AG08396 (cell line): ENCODE data around the gene GTPBP6.
"Not testable (repeated sequence)": the region's sequence is repeated elsewhere in the genome, so short reads cannot be mapped to it uniquely, and the experiment has no call there.

Source experiments
- DNase-seq: peaks from one replicate; pipeline ENCODE4 v3.0.0; 2012; ENCODE audit warnings: low spot score, mixed read lengths

Gene GTPBP6

GRCh38 chrX:291411-291901 lies 27.1 kb downstream of the GTPBP6 start:
- DNase-seq = no peak

GRCh38 chrX:290476-291166 lies 28.0 kb downstream of the GTPBP6 start:
- no peak for DNase-seq

DNA sequence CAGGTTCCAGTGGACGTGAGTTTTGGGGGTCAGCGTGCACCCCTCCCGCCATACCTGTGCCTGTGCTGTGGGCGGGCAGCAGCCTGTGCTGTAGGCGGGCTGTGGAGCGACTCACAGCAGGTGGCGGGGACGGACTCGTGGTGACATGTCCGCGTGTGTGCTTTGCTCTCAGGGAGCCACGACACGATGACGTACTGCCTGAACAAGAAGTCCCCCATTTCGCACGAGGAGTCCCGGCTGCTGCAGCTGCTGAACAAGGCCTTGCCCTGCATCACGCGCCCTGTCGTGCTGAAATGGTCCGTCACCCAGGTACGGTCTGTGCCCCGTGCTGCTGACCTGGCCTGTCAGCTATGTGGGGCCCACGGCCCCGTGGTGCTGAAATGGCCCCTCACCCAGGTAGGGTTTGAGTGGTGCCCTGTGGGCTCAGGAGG lies 30.0 kb downstream of the GTPBP6 start:
- DNase-seq = no peak

DNA sequence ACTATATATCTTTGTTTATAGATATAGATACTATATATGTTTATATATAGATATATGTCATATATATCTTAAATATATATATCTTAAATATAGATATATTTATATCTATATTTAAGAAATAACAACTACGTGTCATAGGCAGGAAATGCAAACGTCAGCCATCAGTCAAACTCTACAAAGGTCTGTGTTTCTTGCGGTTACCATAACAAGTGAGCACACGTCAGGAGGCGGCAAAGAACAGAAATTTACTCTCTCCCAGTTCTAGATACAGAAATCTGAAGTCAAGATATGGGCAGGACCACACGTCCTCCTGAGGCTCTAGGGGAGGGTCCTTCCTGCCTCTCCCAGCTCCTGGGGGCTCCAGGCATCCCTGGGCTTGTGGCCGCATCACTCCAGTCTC lies 30.9 kb downstream of the GTPBP6 start:
- DNase-seq = no peak

- DNase-seq = no peak
Measured at GRCh38 chrX:285076-285677, 33.4 kb downstream of the GTPBP6 start.

GRCh38 chrX:283115-283845 lies 35.3 kb downstream of the GTPBP6 start:
- peak; percentile 95 for DNase-seq

DNA sequence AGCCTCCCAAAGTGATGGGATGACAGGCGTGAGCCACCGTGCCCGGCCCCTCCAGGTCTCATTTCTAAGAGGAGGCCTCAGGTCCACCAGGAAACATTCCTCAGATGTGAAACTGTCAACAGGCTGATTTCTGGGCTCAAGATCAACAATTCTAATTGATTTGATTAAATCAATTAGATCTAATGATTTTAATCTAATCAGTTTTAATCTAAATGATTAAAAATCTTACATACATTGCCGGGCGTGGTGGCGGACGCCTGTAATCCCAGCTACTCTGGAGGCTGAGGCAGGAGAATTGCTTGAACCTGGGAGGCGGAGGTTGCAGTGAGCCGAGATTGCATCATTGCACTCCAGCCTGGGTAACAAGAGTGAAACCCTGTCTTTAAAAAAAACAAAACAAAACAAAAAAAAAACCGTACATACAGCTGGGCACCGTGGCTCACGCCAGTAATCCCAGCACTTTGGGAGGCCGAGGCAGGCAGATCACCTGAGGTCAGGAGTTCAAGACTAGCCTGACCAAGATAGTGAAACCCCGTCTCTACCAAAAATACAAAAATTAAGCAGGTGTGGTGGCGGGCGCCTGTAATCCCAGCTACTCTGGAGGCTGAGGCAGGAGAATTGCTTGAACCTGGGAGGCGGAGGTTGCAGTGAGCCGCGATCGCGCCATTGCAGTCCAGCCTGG lies 36.5 kb downstream of the GTPBP6 start:
- not testable (repeated sequence) for DNase-seq

DNA sequence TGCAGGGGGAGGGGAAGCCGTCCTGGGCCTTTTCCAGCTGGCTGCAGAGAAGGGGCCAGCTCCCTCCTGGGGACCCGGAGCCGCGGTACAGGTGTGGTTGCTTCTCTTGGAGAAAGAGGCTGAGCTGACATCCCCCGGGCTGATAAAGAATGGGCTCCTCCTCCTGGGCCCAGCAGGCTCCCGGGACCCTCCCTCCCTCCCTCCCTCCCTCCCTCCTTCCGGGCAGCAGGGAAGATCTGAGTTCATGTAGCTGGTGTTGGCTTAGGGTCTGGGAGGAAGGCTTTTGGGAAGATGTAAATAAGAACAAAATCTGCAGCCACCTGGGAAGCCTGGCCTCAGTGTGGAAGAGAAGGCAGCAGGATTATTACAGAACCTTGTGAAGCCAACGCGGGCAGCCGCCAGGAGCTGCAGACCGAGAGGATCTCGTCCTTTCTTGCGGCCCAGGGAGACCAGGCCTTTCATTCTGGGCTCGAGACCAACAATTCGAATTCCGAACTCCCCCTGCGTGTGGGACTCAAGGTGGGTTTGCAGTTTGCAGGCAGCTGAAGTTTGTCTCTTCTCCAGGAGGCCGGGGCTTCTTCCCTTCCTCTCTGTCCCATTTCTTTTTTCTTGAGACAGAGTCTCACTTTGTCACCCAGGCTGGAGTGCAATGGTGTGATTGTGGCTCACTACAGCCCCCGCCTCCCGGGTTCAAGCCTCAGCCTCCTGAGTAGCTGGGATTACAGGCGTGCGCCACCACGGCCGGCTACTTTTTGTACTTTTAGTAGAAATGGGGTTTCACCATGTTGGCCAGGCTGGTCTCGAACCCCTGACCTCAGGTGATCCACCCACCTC lies 37.2 kb downstream of the GTPBP6 start, which contains the start of gene PLCXD1:
PLCXD1 (plus strand) TSS at position 216 of the 834 bp plus-strand sequence. CDS start 2,807 bp downstream, outside the sequence.
- DNase-seq = no peak

GRCh38 chrX:280722-281121 lies 37.9 kb downstream of the GTPBP6 start:
- DNase-seq = not testable (repeated sequence)

GRCh38 chrX:279757-280604 lies 38.6 kb downstream of the GTPBP6 start:
- DNase-seq = not testable (repeated sequence)

GRCh38 chrX:276581-277201 lies 41.9 kb downstream of the GTPBP6 start:
- DNase-seq = peak; percentile 90

GRCh38 chrX:275967-276580 lies 42.5 kb downstream of the GTPBP6 start:
- peak; percentile 92 for DNase-seq

DNA sequence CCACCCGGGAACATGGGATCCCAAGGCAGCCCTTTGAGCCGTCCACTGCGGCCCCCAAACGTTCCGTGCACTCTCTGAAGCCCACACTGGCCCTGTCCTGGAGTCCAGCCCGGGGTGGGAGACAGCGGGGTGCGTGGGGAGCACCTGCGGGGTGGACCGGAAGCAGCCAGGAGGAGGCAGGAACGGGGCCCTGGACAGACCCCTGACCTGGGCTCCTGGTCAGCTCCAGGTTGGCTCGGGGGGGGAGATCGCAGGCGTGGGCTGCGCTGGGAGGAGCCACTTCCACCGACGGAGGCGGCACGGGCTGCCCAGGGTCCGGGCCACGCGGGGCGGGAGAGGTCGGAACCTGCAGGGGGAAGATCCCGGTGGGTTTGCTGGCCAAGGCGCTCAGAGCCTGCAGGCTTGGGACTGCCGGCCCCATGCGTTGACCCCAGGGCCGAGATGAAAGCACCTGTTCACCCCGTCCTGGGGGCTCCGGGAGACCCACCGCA lies 43.1 kb downstream of the GTPBP6 start:
- DNase-seq = no peak

- DNase-seq = no peak
Measured at GRCh38 chrX:274904-275475, 43.6 kb downstream of the GTPBP6 start.

DNA sequence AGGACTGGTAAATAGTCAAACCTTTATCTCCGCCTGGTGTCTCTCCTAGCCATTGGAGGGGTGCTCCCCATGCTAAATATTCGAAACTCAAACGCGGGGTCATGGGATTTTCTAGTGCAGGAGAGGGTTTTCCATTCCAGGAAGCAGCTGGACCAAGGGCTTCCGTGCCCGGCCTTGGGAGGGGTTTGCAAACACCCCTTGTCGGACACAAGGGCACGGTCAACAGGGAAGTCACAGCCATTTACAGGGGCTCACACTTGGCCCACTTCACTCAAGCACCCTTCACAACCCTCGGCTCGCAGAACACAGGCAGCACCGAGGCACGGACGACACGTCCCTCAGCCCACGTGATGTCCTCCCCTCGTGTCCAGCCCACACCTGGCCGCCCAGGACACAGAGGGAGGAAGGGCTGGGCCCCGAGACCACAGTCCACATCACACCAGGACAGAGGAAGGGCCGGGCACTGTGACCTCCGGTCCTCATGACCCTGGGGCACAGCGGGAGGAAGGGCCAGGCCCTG lies 47.7 kb downstream of the GTPBP6 start:
- DNase-seq = no peak

DNA sequence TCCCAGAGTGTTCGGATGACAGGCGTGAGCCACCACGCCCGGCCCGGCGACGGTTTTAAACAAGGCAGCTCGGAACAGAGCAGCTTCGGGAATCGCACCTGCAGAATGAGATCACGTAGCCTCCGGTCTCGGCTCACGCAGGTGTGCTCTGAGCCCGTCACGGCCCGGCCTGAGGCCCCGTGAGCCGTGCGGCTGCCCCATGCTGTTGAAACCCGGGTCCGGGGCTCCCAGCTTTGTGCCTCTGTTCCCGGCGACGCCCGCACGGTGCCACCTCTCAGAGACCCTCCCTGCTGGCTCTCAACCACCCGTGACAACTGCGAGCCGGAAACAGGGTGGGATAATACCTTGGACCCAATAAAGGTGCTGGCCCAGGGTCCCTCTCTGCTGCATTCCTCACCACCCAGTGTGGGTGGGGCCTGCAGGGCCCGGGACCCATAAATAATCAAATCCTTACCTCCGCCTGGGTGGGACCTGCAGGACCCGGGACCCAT lies 50.8 kb downstream of the GTPBP6 start:
- DNase-seq = no peak

- DNase-seq = no peak
Measured at GRCh38 chrX:265502-265901, 53.1 kb downstream of the GTPBP6 start.

DNA sequence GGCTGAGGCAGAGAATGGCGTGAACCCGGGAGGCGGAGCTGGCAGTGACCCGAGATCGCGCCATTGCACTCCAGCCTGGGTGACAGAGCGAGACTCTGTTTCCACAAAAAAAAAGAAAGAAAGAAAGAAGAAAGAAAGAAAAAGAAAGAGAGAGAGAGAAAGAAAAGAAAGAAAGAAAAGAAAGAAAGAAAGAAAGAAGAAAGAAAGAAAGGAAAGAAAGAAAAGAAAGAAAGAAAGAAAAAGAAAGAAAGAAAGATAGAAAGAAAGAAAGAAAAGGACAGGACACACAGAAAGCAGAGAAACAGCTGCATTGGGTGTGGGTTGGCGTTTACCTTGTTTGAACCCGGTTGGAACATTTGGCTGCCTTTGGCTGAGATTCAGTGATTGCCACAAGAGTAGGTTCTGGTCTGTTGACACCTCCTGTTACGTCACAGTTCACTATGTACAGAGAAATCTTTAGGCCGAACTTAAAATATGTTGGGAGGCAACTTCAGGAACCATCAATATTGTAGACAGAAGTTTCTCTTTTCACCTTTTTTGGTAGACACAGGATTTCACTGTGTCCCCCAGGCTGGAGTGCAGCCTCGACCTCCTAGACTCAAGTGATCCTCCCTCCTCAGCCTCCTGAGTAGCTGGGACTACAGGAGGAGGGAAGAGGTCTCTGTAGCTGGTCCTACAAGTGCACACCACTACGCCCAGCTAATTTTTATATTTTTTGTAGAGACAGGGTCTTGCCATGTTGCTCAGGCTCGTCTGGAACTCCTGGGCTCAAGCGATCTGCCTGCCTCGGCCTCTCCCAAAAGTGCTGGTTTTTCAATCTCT lies 53.8 kb downstream of the GTPBP6 start:
- DNase-seq = no peak
